ENCODE results near the gene CHCHD6.

CHCHD6 gene

GRCh38 chr3:126957776-126958637 is 254.0 kb downstream of the CHCHD6 start:
- Histone ChIP-seq H3K9ac (ENCODE audit: low read depth, low read length) (no peak overlapping the region), H3K27ac (ENCODE audit: low read depth, low read length) (no peak overlapping the region), H3K9me3 (ENCODE audit: control insufficient read depth, insufficient read depth, low read length) (no peaks in the 10 kb centered on the region), H3K4me1 (ENCODE audit: control insufficient read depth, insufficient read depth, low read length) (peaks cover 8% of the 10 kb centered on the region; the same call in 1 of the 2 replicates), H3K4me3 (ENCODE audit: low read depth, low read length) (no peak overlapping the region), H3K27me3 (ENCODE audit: control insufficient read depth, insufficient read depth, low read length) (no peaks in the 10 kb centered on the region), H3K36me3 (ENCODE audit: control insufficient read depth, insufficient read depth, low read length) (no peaks in the 10 kb centered on the region)

- Histone ChIP-seq H3K27ac (ENCODE audit: low read depth, low read length) (no peak overlapping the region), H3K4me1 (ENCODE audit: control insufficient read depth, insufficient read depth, low read length) (peaks cover 8% of the 10 kb centered on the region; the same call in 1 of the 2 replicates)
Measured at GRCh38 chr3:126958638-126959085, 254.6 kb downstream of the CHCHD6 start.

GRCh38 chr3:126959136-126959920 is 255.3 kb downstream of the CHCHD6 start:
- no peak overlapping the region for H3K27ac ChIP-seq (ENCODE audit: low read depth, low read length)
- no peaks in the 10 kb centered on the region for H3K36me3 ChIP-seq (ENCODE audit: control insufficient read depth, insufficient read depth, low read length)
- H3K27me3 ChIP-seq (ENCODE audit: control insufficient read depth, insufficient read depth, low read length), result no peaks in the 10 kb centered on the region
- H3K4me3 ChIP-seq (ENCODE audit: low read depth, low read length), result no peak overlapping the region
- H3K4me1 ChIP-seq (ENCODE audit: control insufficient read depth, insufficient read depth, low read length), result peaks cover 8% of the 10 kb centered on the region; the same call in 1 of the 2 replicates
- H3K9me3 ChIP-seq (ENCODE audit: control insufficient read depth, insufficient read depth, low read length), result no peaks in the 10 kb centered on the region
- no peak overlapping the region for H3K9ac ChIP-seq (ENCODE audit: low read depth, low read length)

More at GRCh38 chr3:126958638-126959085, 254.6 kb downstream of the CHCHD6 start:
- no peaks in the 10 kb centered on the region for H3K27me3 ChIP-seq (ENCODE audit: control insufficient read depth, insufficient read depth, low read length)
- no peaks in the 10 kb centered on the region for H3K9me3 ChIP-seq (ENCODE audit: control insufficient read depth, insufficient read depth, low read length)
- H3K4me3 ChIP-seq (ENCODE audit: low read depth, low read length), result no peak overlapping the region
- H3K36me3 ChIP-seq (ENCODE audit: control insufficient read depth, insufficient read depth, low read length), result no peaks in the 10 kb centered on the region
- H3K9ac ChIP-seq (ENCODE audit: low read depth, low read length), result no peak overlapping the region

- Histone ChIP-seq H3K4me1 (ENCODE audit: control insufficient read depth, insufficient read depth, low read length) (peaks cover 8% of the 10 kb centered on the region; the same call in 1 of the 2 replicates), H3K9me3 (ENCODE audit: control insufficient read depth, insufficient read depth, low read length) (no peaks in the 10 kb centered on the region), H3K27me3 (ENCODE audit: control insufficient read depth, insufficient read depth, low read length) (no peaks in the 10 kb centered on the region), H3K4me3 (ENCODE audit: low read depth, low read length) (no peak overlapping the region), H3K36me3 (ENCODE audit: control insufficient read depth, insufficient read depth, low read length) (no peaks in the 10 kb centered on the region), H3K9ac (ENCODE audit: low read depth, low read length) (no peak overlapping the region), H3K27ac (ENCODE audit: low read depth, low read length) (no peak overlapping the region)
Measured at GRCh38 chr3:126959921-126960603, 256.0 kb downstream of the CHCHD6 start.

GRCh38 chr3:126960604-126960995 is 256.6 kb downstream of the CHCHD6 start:
- no peak overlapping the region for H3K9ac ChIP-seq (ENCODE audit: low read depth, low read length)
- no peak overlapping the region for H3K27ac ChIP-seq (ENCODE audit: low read depth, low read length)
- no peaks in the 10 kb centered on the region for H3K9me3 ChIP-seq (ENCODE audit: control insufficient read depth, insufficient read depth, low read length)
- H3K27me3 ChIP-seq (ENCODE audit: control insufficient read depth, insufficient read depth, low read length), result no peaks in the 10 kb centered on the region
- no peak overlapping the region for H3K4me3 ChIP-seq (ENCODE audit: low read depth, low read length)
- peaks cover 8% of the 10 kb centered on the region; the same call in 1 of the 2 replicates for H3K4me1 ChIP-seq (ENCODE audit: control insufficient read depth, insufficient read depth, low read length)
- no peaks in the 10 kb centered on the region for H3K36me3 ChIP-seq (ENCODE audit: control insufficient read depth, insufficient read depth, low read length)

- peaks cover 8% of the 10 kb centered on the region; the same call in 1 of the 2 replicates for H3K4me1 ChIP-seq (ENCODE audit: control insufficient read depth, insufficient read depth, low read length)
- H3K9ac ChIP-seq (ENCODE audit: low read depth, low read length), result no peak overlapping the region
- H3K4me3 ChIP-seq (ENCODE audit: low read depth, low read length), result no peak overlapping the region
- H3K27me3 ChIP-seq (ENCODE audit: control insufficient read depth, insufficient read depth, low read length), result no peaks in the 10 kb centered on the region
- H3K9me3 ChIP-seq (ENCODE audit: control insufficient read depth, insufficient read depth, low read length), result no peaks in the 10 kb centered on the region
- no peak overlapping the region for H3K27ac ChIP-seq (ENCODE audit: low read depth, low read length)
- H3K36me3 ChIP-seq (ENCODE audit: control insufficient read depth, insufficient read depth, low read length), result no peaks in the 10 kb centered on the region
Measured at GRCh38 chr3:126961191-126961790, 257.3 kb downstream of the CHCHD6 start.

GRCh38 chr3:126961791-126962461 is 257.9 kb downstream of the CHCHD6 start:
- no peak overlapping the region for H3K4me3 ChIP-seq (ENCODE audit: low read depth, low read length)
- H3K27ac ChIP-seq (ENCODE audit: low read depth, low read length), result no peak overlapping the region
- no peaks in the 10 kb centered on the region for H3K9me3 ChIP-seq (ENCODE audit: control insufficient read depth, insufficient read depth, low read length)
- no peak overlapping the region for H3K9ac ChIP-seq (ENCODE audit: low read depth, low read length)
- no peaks in the 10 kb centered on the region for H3K27me3 ChIP-seq (ENCODE audit: control insufficient read depth, insufficient read depth, low read length)
- no peaks in the 10 kb centered on the region for H3K36me3 ChIP-seq (ENCODE audit: control insufficient read depth, insufficient read depth, low read length)
- H3K4me1 ChIP-seq (ENCODE audit: control insufficient read depth, insufficient read depth, low read length), result peaks cover 8% of the 10 kb centered on the region; the same call in 1 of the 2 replicates

- H3K4me3 ChIP-seq (ENCODE audit: low read depth, low read length), result no peak overlapping the region
- peaks cover 8% of the 10 kb centered on the region; the same call in 1 of the 2 replicates for H3K4me1 ChIP-seq (ENCODE audit: control insufficient read depth, insufficient read depth, low read length)
- no peaks in the 10 kb centered on the region for H3K9me3 ChIP-seq (ENCODE audit: control insufficient read depth, insufficient read depth, low read length)
- no peak overlapping the region for H3K9ac ChIP-seq (ENCODE audit: low read depth, low read length)
- H3K27ac ChIP-seq (ENCODE audit: low read depth, low read length), result no peak overlapping the region
- H3K27me3 ChIP-seq (ENCODE audit: control insufficient read depth, insufficient read depth, low read length), result no peaks in the 10 kb centered on the region
- H3K36me3 ChIP-seq (ENCODE audit: control insufficient read depth, insufficient read depth, low read length), result no peaks in the 10 kb centered on the region
Measured at GRCh38 chr3:126962756-126963155, 258.7 kb downstream of the CHCHD6 start.

- Histone ChIP-seq H3K27me3 (ENCODE audit: control insufficient read depth, insufficient read depth, low read length) (no peaks in the 10 kb centered on the region), H3K27ac (ENCODE audit: low read depth, low read length) (no peak overlapping the region), H3K4me1 (ENCODE audit: control insufficient read depth, insufficient read depth, low read length) (peaks cover 8% of the 10 kb centered on the region; the same call in 1 of the 2 replicates), H3K9me3 (ENCODE audit: control insufficient read depth, insufficient read depth, low read length) (no peaks in the 10 kb centered on the region), H3K4me3 (ENCODE audit: low read depth, low read length) (no peak overlapping the region), H3K36me3 (ENCODE audit: control insufficient read depth, insufficient read depth, low read length) (no peaks in the 10 kb centered on the region), H3K9ac (ENCODE audit: low read depth, low read length) (no peak overlapping the region)
Measured at GRCh38 chr3:126963261-126964190, 259.5 kb downstream of the CHCHD6 start.

All from HUES48 (cell line).